H1 (cell line): ENCODE results near the gene CDH22. TPM values are rescaled to one million over a fixed set of nuclear protein-coding genes. Genes with fewer than 3 reads are reported as not detected.

Experiments
- CTCF ChIA-PET: fragments of 300-600 bp; sonication (Branson Sonifier 250); formaldehyde crosslinking; loops from one replicate; lab custom pipeline; 2021; ENCODE audit not compliant: partially characterized antibody; lab: Charles Lee
- POLR2A ChIA-PET: fragments of 300-600 bp; sonication (Branson Sonifier 250); formaldehyde crosslinking; loops from one replicate; lab custom pipeline; 2021; ENCODE audit warnings: inconsistent platforms; ENCODE audit not compliant: partially characterized antibody; lab: Charles Lee
- DNase-seq, 2 experiments: peaks; one replicate each; pipeline versions ENCODE4 v3.0.0 to v3.0.0-alpha.2; 2010 to 2022; ENCODE audit warnings: low spot score in 2 of 2, low read depth in 1 of 2, mixed read lengths in 1 of 2
- FAIRE-seq: peaks from 2 replicates; lab custom pipeline; 2011; peaks lifted over from hg19 to GRCh38; lab: Jason Lieb, UNC
- H2AFZ ChIP-seq: 2 replicates; pipeline ENCODE4 v1.8.1; 2012; ENCODE audit warnings: low read length, inconsistent platforms
- H2AK5ac ChIP-seq: 2 replicates; pipeline ENCODE4 v1.6.1; 2013; ENCODE audit warnings: low read depth, low read length
- H2BK120ac ChIP-seq: replicated peaks from 2 replicates; pipeline ENCODE3; 2013; ENCODE audit warnings: low read depth, low read length, inconsistent platforms
- H2BK12ac ChIP-seq: 2 replicates; pipeline ENCODE4 v1.6.1; 2013; ENCODE audit warnings: low read depth, low read length
- H2BK15ac ChIP-seq: 2 replicates; pipeline ENCODE4 v1.6.1; 2013; ENCODE audit warnings: low read length
- H2BK20ac ChIP-seq: 2 replicates; pipeline ENCODE4 v1.6.1; 2013; ENCODE audit warnings: low read length
- H2BK5ac ChIP-seq: 2 replicates; pipeline ENCODE4 v1.6.1; 2013; ENCODE audit warnings: low read depth, low read length
- H3K14ac ChIP-seq: 2 replicates; pipeline ENCODE4 v1.6.1; 2013; ENCODE audit warnings: inconsistent platforms; ENCODE audit not compliant: insufficient read length
- H3K18ac ChIP-seq: 2 replicates; pipeline ENCODE4 v1.6.1; 2013; ENCODE audit warnings: low read length; ENCODE audit errors: extremely low read depth
- H3K23ac ChIP-seq: 2 replicates; pipeline ENCODE4 v1.6.1; 2013; ENCODE audit warnings: inconsistent platforms; ENCODE audit not compliant: insufficient read length
- H3K23me2 ChIP-seq: 2 replicates; pipeline ENCODE4 v1.6.1; 2013; ENCODE audit warnings: low read depth, low read length
- H3K27ac ChIP-seq: 2 replicates; pipeline ENCODE4 v1.6.1; 2011; ENCODE audit warnings: low read depth, low read length, inconsistent platforms
- H3K27me3 ChIP-seq, 4 experiments: replicated peaks in 1 of 4; 1 replicate in 1 of 4; 2 replicates in 3 of 4; pipeline versions ENCODE4 v1.6.1 to v1.8.1; 2011 to 2013; ENCODE audit warnings: low read length in 3 of 4, mild to moderate bottlenecking in 3 of 4, inconsistent platforms in 2 of 4, mixed read lengths in 2 of 4, moderate library complexity in 1 of 4; ENCODE audit not compliant: control insufficient read depth in 3 of 4, insufficient read depth in 3 of 4; ENCODE audit errors: extremely low read depth in 1 of 4
- H3K36me3 ChIP-seq, 4 experiments: 2 replicates each; pipeline versions ENCODE4 v1.6.1 to v1.8.1; 2011 to 2013; ENCODE audit warnings: mild to moderate bottlenecking in 4 of 4, low read length in 3 of 4, moderate library complexity in 2 of 4, control low read depth in 1 of 4, inconsistent platforms in 1 of 4; ENCODE audit not compliant: insufficient read depth in 4 of 4, control insufficient read depth in 2 of 4
- H3K4ac ChIP-seq: replicated peaks from 2 replicates; pipeline ENCODE3; 2013; ENCODE audit warnings: low read length, low read depth, mixed read lengths, inconsistent platforms; ENCODE audit not compliant: insufficient read length
- H3K4me1 ChIP-seq, 4 experiments: replicated peaks in 1 of 4; 1 replicate in 1 of 4; 2 replicates in 3 of 4; pipeline versions ENCODE4 v1.6.1 to v1.8.1; 2011 to 2013; ENCODE audit warnings: low read length in 3 of 4, inconsistent platforms in 2 of 4, mixed read lengths in 1 of 4; ENCODE audit not compliant: insufficient read depth in 4 of 4, control insufficient read depth in 3 of 4
- H3K4me2 ChIP-seq, 2 experiments: 2 replicates each; pipeline versions ENCODE4 v1.6.1 to v1.8.1; 2011 to 2013; ENCODE audit warnings: low read depth in 2 of 2, low read length in 2 of 2, control low read depth in 1 of 2, inconsistent platforms in 1 of 2, mild to moderate bottlenecking in 1 of 2; ENCODE audit not compliant: insufficient read depth in 1 of 2
- H3K4me3 ChIP-seq, 4 experiments: fragments of 200-600, 300-600 bp in 1 of 4; sonication (generic), shearing (Covaris generic), sonication (Bioruptor Twin) in 1 of 4; 2 replicates each; pipeline versions ENCODE4 v1.5.1 to v1.8.1; 2011 to 2016; ENCODE audit warnings: low read length in 4 of 4, low read depth in 3 of 4, control low read depth in 2 of 4, inconsistent platforms in 2 of 4, mild to moderate bottlenecking in 2 of 4, mixed read lengths in 1 of 4, moderate library complexity in 1 of 4; ENCODE audit not compliant: insufficient read depth in 2 of 4; ENCODE audit errors: extremely low read depth in 1 of 4
- H3K56ac ChIP-seq: replicated peaks from 2 replicates; pipeline ENCODE3; 2013; ENCODE audit warnings: low read depth, mild to moderate bottlenecking, mixed read lengths, low read length, inconsistent platforms; ENCODE audit not compliant: insufficient read length
- H3K79me1 ChIP-seq: 2 replicates; pipeline ENCODE4 v1.6.1; 2013; ENCODE audit warnings: low read depth, low read length, control low read depth
- H3K79me2 ChIP-seq, 2 experiments: 2 replicates each; pipeline versions ENCODE4 v1.6.1 to v1.8.1; 2012 to 2013; ENCODE audit warnings: low read length in 2 of 2, mild to moderate bottlenecking in 2 of 2, inconsistent platforms in 1 of 2; ENCODE audit not compliant: insufficient read depth in 2 of 2, control insufficient read depth in 1 of 2
- H3K9ac ChIP-seq, 4 experiments: replicated peaks in 1 of 4; 1 replicate in 1 of 4; 2 replicates in 3 of 4; pipeline versions ENCODE4 v1.6.1 to v1.8.1; 2011 to 2013; ENCODE audit warnings: low read depth in 3 of 4, low read length in 3 of 4, control low read depth in 2 of 4, mild to moderate bottlenecking in 2 of 4, moderate library complexity in 2 of 4, inconsistent platforms in 1 of 4; ENCODE audit errors: extremely low read depth in 1 of 4
- H3K9me3 ChIP-seq, 2 experiments: 2 replicates each; pipeline versions ENCODE4 v1.6.1 to v1.8.1; 2012 to 2013; ENCODE audit warnings: mild to moderate bottlenecking in 2 of 2, moderate library complexity in 2 of 2, control low read depth in 1 of 2, inconsistent platforms in 1 of 2, low read depth in 1 of 2, low read length in 1 of 2, mixed read lengths in 1 of 2; ENCODE audit not compliant: insufficient read depth in 2 of 2
- H4K20me1 ChIP-seq, 2 experiments: replicated peaks in 1 of 2; 2 replicates each; pipeline versions ENCODE3 to v1.8.1; 2011 to 2013; ENCODE audit warnings: inconsistent platforms in 2 of 2, low read length in 2 of 2, mild to moderate bottlenecking in 1 of 2; ENCODE audit not compliant: insufficient read depth in 2 of 2, control insufficient read depth in 1 of 2
- H4K5ac ChIP-seq: 2 replicates; pipeline ENCODE4 v1.6.1; 2013; ENCODE audit warnings: low read length, low read depth, mixed read lengths, inconsistent platforms; ENCODE audit not compliant: insufficient read length
- H4K8ac ChIP-seq: 2 replicates; pipeline ENCODE4 v1.8.0; 2013; ENCODE audit warnings: mild to moderate bottlenecking, moderate library complexity, low read length, inconsistent platforms; ENCODE audit not compliant: insufficient read depth; ENCODE audit errors: extremely low read depth
- H4K91ac ChIP-seq: replicated peaks from 2 replicates; pipeline ENCODE3; 2013; ENCODE audit warnings: low read length, mixed read lengths, inconsistent platforms; ENCODE audit not compliant: insufficient read length
- ATF3 ChIP-seq: IDR thresholded peaks from 2 replicates; pipeline ENCODE4 v1.6.1; 2011; ENCODE audit warnings: low read depth, mild to moderate bottlenecking, low read length; ENCODE audit not compliant: insufficient read depth
- EP300 ChIP-seq, 2 experiments: IDR thresholded peaks; 1 replicate in 1 of 2; 2 replicates in 1 of 2; pipeline ENCODE4 v1.6.1; 2011 to 2012; ENCODE audit warnings: low read depth in 2 of 2, low read length in 2 of 2, mild to moderate bottlenecking in 2 of 2, borderline replicate concordance in 1 of 2, inconsistent platforms in 1 of 2, moderate library complexity in 1 of 2
- EZH2 ChIP-seq: fragments of 200-600 bp; sonication (generic); IDR thresholded peaks from 2 replicates; pipeline ENCODE4 v1.7.1; 2012; ENCODE audit warnings: low read depth, mild to moderate bottlenecking, moderate library complexity, low read length, inconsistent platforms; ENCODE audit not compliant: severe bottlenecking
- HDAC2 ChIP-seq, 2 experiments: fragments of 300-600 bp in 1 of 2; sonication (generic) in 1 of 2; IDR thresholded peaks; 2 replicates each; pipeline ENCODE4 v1.6.1; 2011 to 2012; ENCODE audit warnings: low read depth in 2 of 2, low read length in 2 of 2, mild to moderate bottlenecking in 2 of 2, moderate library complexity in 2 of 2, borderline replicate concordance in 1 of 2, inconsistent platforms in 1 of 2
- WGBS, 2 experiments: shearing (Covaris generic) in 1 of 2; methylation state at CpG; one replicate each; pipeline versions ENCODE4 v1.1.6 to v1.1.7; 2013 to 2015; ENCODE audit warnings: low lambda C conversion rate in 2 of 2, mixed read lengths in 2 of 2, inconsistent platforms in 1 of 2, low coverage in 1 of 2, missing lambda C conversion rate in 1 of 2; ENCODE audit not compliant: insufficient replicate concordance in 2 of 2, insufficient coverage in 1 of 2, insufficient read length in 1 of 2; ENCODE audit errors: extremely low coverage in 1 of 2, missing lambda C conversion rate in 1 of 2; 5-methylcytosine and 5-hydroxymethylcytosine counted together
- polyA plus RNA-seq, 7 experiments: library from polyadenylated mRNA; depleted of rRNA in 3 of 7; stranded (reverse) in 5 of 7; unstranded in 2 of 7; fragments of >200 nt in 5 of 7; fragments of 200-250 nt in 2 of 7; gene quantifications; 1 replicate in 5 of 7; 2 replicates in 1 of 7; 4 replicates in 1 of 7; pipeline versions ENCODE4 v1.2.1 to v1.2.3, GENCODE V29; 2011 to 2013; ENCODE audit warnings: missing spikeins in 2 of 7, mixed read lengths in 2 of 7
- total RNA-seq: library from RNA; stranded (reverse); fragmentation: NEBNext Ultra II Directional; extraction: Animal tissue kit (Norgen Biotek cat#: 25700); gene quantifications from 2 replicates; pipeline ENCODE4 v1.2.1, GENCODE V29; 2021
- TF ChIP-seq, protein P1 (sequence below): IDR thresholded peaks from 2 replicates; pipeline ENCODE4 v1.6.1; 2012; ENCODE audit warnings: inconsistent platforms

Gene CDH22
- total and polyA plus RNA-seq, 2 of the 8 experiments (the other 6 are each of a cell fraction or from before 2014, with no cell fraction given): 0.35 to 0.39 TPM

GRCh38 chr20:46323557-46323956 lies 15.3 kb upstream of the CDH22 start:
- H3K79me2 ChIP-seq: no peaks in the 10 kb centered on the region
- 87% methylated on average over 10 of the region's 10 CpGs; no CpG with 5 or more reads in 1 of the 2 experiments for WGBS, 2 experiments
- no peak overlapping the region for H2BK5ac ChIP-seq

More at GRCh38 chr20:46323557-46323956, 15.3 kb upstream of the CDH22 start:
- POLR2A ChIA-PET: interaction anchor here (1.5 kb wide), 1 partner anchor 20 kb away, joined by 4 read pairs; no protein-coding TSS in a partner anchor
- H2BK120ac ChIP-seq: no peak overlapping the region
- H3K9me3 ChIP-seq: no peaks in the 10 kb centered on the region
- H3K23ac ChIP-seq: no peak overlapping the region
- peaks cover 0 to 2% (median under 1%) of the 10 kb centered on the region in 4 experiments; a peak in 3 of 7 replicates for H3K4me1 ChIP-seq
- H3K4ac ChIP-seq: no peak overlapping the region
- no peak overlapping the region for H3K27ac ChIP-seq
- no peak overlapping the region for H2BK12ac ChIP-seq
- H2BK15ac ChIP-seq: no peak overlapping the region
- DNase-seq (no peak), FAIRE-seq (no peak)
- CTCF ChIA-PET: interaction anchor here (0.6 to 3.8 kb wide), 10 partner anchors 10 to 302 kb away, joined by 3 to 19 read pairs (median 5); no protein-coding TSS in a partner anchor
- no peak overlapping the region for H3K4me2 ChIP-seq
- H3K79me1 ChIP-seq: no peaks in the 10 kb centered on the region
- no peak overlapping the region for H3K9ac ChIP-seq
- TF ChIP-seq, protein P1, sequence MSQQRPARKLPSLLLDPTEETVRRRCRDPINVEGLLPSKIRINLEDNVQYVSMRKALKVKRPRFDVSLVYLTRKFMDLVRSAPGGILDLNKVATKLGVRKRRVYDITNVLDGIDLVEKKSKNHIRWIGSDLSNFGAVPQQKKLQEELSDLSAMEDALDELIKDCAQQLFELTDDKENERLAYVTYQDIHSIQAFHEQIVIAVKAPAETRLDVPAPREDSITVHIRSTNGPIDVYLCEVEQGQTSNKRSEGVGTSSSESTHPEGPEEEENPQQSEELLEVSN: no peak
- TF ChIP-seq ATF3: no peak
- TF ChIP-seq EP300 (IDR thresholded peaks at IDR 0.05; ENCODE audit: borderline replicate concordance in 1 of 2, low read depth in 2 of 2, low read length in 2 of 2): no peak
- no peak for TF ChIP-seq HDAC2 (IDR thresholded peaks at IDR 0.05; ENCODE audit: borderline replicate concordance in 1 of 2, low read depth in 2 of 2, low read length in 2 of 2)
- no peak for TF ChIP-seq EZH2
- H2AK5ac ChIP-seq: no peak overlapping the region
- H3K14ac ChIP-seq: no peak overlapping the region
- H2BK20ac ChIP-seq: no peak overlapping the region
- no peaks in the 10 kb centered on the region for H3K36me3 ChIP-seq
- peaks cover 0 to 2% of the 10 kb centered on the region in 2 experiments for H4K20me1 ChIP-seq
- no peak overlapping the region for H2AFZ ChIP-seq
- H3K27me3 ChIP-seq: peaks cover 0 to 2% (median 0%) of the 10 kb centered on the region in 4 experiments; a peak in 1 of 7 replicates
- H3K56ac ChIP-seq: no peak overlapping the region
- H4K91ac ChIP-seq: no peak overlapping the region
- H3K23me2 ChIP-seq: no peaks in the 10 kb centered on the region
- H4K8ac ChIP-seq: no peak overlapping the region
- no peak overlapping the region for H3K18ac ChIP-seq
- no peak overlapping the region for H3K4me3 ChIP-seq
- H4K5ac ChIP-seq: no peak overlapping the region
